Heart right ventricle (tissue), 16 donors: Measurements from ENCODE around the gene SMPD2. TPM values are rescaled to one million over a fixed set of nuclear protein-coding genes. Genes with fewer than 3 reads are reported as not detected.

Experiments used
- ATAC-seq, 8 donors: fragments of 200-7000 bp; cut with Tn5 transposase; one replicate each; pipeline ENCODE4 v1.9.1; 2020; ENCODE audit warnings: mild to moderate bottlenecking in 8 of 8, moderate library complexity in 8 of 8, moderate number of reproducible peaks in 1 of 8
- DNase-seq, 2 donors: peaks; one replicate each; pipeline ENCODE4 v3.0.0-alpha.2; 2020
- H3K27ac ChIP-seq, 10 donors: fragments of 200-600 bp; sonication (generic) in 2 of 10; one replicate each; pipeline versions ENCODE4 v1.5.0 to v1.8.0; 2020 to 2022; ENCODE audit warnings: mild to moderate bottlenecking in 3 of 10
- H3K27me3 ChIP-seq, 7 donors: fragments of 200-600 bp; one replicate each; pipeline ENCODE4 v1.8.0; 2021 to 2022; ENCODE audit warnings: mild to moderate bottlenecking in 2 of 7
- H3K36me3 ChIP-seq, 9 donors: fragments of 200-600 bp; sonication (generic) in 1 of 9; one replicate each; pipeline versions ENCODE4 v1.5.0 to v1.8.0; 2020 to 2022; ENCODE audit warnings: mild to moderate bottlenecking in 2 of 9
- H3K4me1 ChIP-seq, 9 donors: fragments of 200-600 bp; sonication (generic) in 1 of 9; one replicate each; pipeline versions ENCODE4 v1.5.0 to v1.8.0; 2020 to 2022; ENCODE audit warnings: mild to moderate bottlenecking in 4 of 9
- H3K4me3 ChIP-seq, 10 donors: fragments of 200-600 bp; sonication (generic) in 2 of 10; one replicate each; pipeline versions ENCODE4 v1.5.0 to v1.8.0; 2020 to 2022; ENCODE audit warnings: mild to moderate bottlenecking in 7 of 10, moderate library complexity in 2 of 10
- H3K9me3 ChIP-seq, 11 donors: fragments of 200-600 bp in 10 of 11; sonication (generic) in 2 of 11; one replicate each; pipeline versions ENCODE4 v1.5.0 to v1.8.0; 2013 to 2022; ENCODE audit warnings: mild to moderate bottlenecking in 2 of 11, control low read depth in 1 of 11, moderate library complexity in 1 of 11
- CTCF ChIP-seq, 9 donors: fragments of 200-600 bp; sonication (generic) in 2 of 9; IDR thresholded peaks; one replicate each; pipeline versions ENCODE4 v1.5.0 to v1.8.0; 2021 to 2022; ENCODE audit warnings: antibody characterized with exemption in 9 of 9, mild to moderate bottlenecking in 5 of 9, moderate library complexity in 1 of 9
- WGBS, 2 donors: extraction: QIAGEN DNeasy Blood & Tissue Kit; methylation state at CpG; one replicate each; pipeline ENCODE4 v1.1.7; 2013; ENCODE audit warnings: inconsistent platforms in 1 of 2; 5-methylcytosine and 5-hydroxymethylcytosine counted together
- intact Hi-C, 10 donors: fragments of 100-400 bp; cut with DNase I; formaldehyde crosslinking; loops; one replicate each; pipeline versions ENCODE4 v1.11.1 to v1.14.2; 2022
- polyA plus RNA-seq, 2 donors: library from polyadenylated mRNA; stranded (reverse); fragments of 200-250 nt; gene quantifications; one replicate each; pipeline ENCODE4 v1.2.3, GENCODE V29; 2013
- total RNA-seq, 10 donors: library from RNA; stranded (reverse); fragmentation: NEBNext Ultra II Directional in 3 of 10; extraction: Animal tissue kit (Norgen Biotek cat#: 25700) in 3 of 10; gene quantifications; one replicate each; pipeline versions ENCODE4 v1.2.1 to v1.2.4, GENCODE V29; 2021 to 2023
- donor health status: Arrhythmogenic right ventricular cardiomyopathy.
- donor health status: ischemic (EF 13 %, LVEDD 7.1; RV severe dilation, severe dysfunction).
- donor health status: healthy with polysubstance abuse.
- donor health status: DM: no; HTN: yes; CAD: no.
- donor health status: DM: no; HTN: no; CAD: no.
- donor health status: ischemic (EF 25% LVEDD 6.9; RV normal size, moderate dysfunction).
- donor health status: ischemic (EF 25% LVEDD 5.7; RV mildly dilated, moderate dysfunction).
- donor health status: healthy.
- donor health status: DM: yes; HTN: yes; CAD: no.
- donor health status: Ischemic cardiomyopathy.
- donor health status: ischemic (EF 35%, LVEDD 5.7; RV mildly dilated, moderate dysfunction).
- donor health status: nonischemic (EF 11% LVEDD 7.7; RV severe dilation, severe dysfunction).
- donor health status: DM: yes; HTN: yes; CAD: no.
- donor health status: PGD.
- donor health status: ischemic (EF 29% LVEDD 5.4; RV normal size, mild dysfunction).
- donor health status: nonischemic (EF 23%, LVEDD 6.1; RV moderate dilation, normal function).

SMPD2 gene
- total and polyA plus RNA-seq, 12 donors = 2.1 to 8.9 (median 3.9) TPM

GRCh38 chr6:109396046-109396718, 44.3 kb upstream of the SMPD2 start:
- WGBS, 2 donors = 93 to 95% methylated on average over 12 of the region's 12 CpGs
- DNase-seq (no peak), ATAC-seq (no peak)
- no peaks in the 10 kb centered on the region for H3K27me3 ChIP-seq
- H3K36me3 ChIP-seq = no peaks in the 10 kb centered on the region
- no peaks in the 10 kb centered on the region for H3K9me3 ChIP-seq
- H3K27ac ChIP-seq = no peak overlapping the region
- no peak for TF ChIP-seq CTCF (IDR thresholded peaks at IDR 0.05)
- no peak overlapping the region for H3K4me3 ChIP-seq
- intact Hi-C loops = loop anchor here in 1 of 10 donors (10.0 kb wide), 1 partner anchor 851 kb away; no protein-coding TSS in a partner anchor
- H3K4me1 ChIP-seq = peaks cover 0 to 6% (median under 1%) of the 10 kb centered on the region in 9 donors

GRCh38 chr6:109397020-109397419, 43.5 kb upstream of the SMPD2 start:
- TF ChIP-seq CTCF (IDR thresholded peaks at IDR 0.05) = peak in 6 of 9 donors; percentile 23 to 53 (median 37)
- intact Hi-C loops = loop anchor here in 1 of 10 donors (10.0 kb wide), 1 partner anchor 852 kb away; no protein-coding TSS in a partner anchor
- ATAC-seq (peak in 5 of 8 donors; percentile 30 to 59 (median 47)), DNase-seq (no peak)
- no peaks in the 10 kb centered on the region for H3K27me3 ChIP-seq
- no peaks in the 10 kb centered on the region for H3K4me1 ChIP-seq
- H3K4me3 ChIP-seq = no peak overlapping the region
- 76 to 79% methylated on average over 4 of the region's 4 CpGs for WGBS, 2 donors
- H3K9me3 ChIP-seq = no peaks in the 10 kb centered on the region
- no peaks in the 10 kb centered on the region for H3K36me3 ChIP-seq
- no peak overlapping the region for H3K27ac ChIP-seq

- DNase-seq = no peak
- intact Hi-C loops = no loop called here
- no peaks in the 10 kb centered on the region for H3K4me1 ChIP-seq
These were observed 34.3 kb upstream of the SMPD2 start for GRCh38 chr6:109406196-109406595.

GRCh38 chr6:109411034-109411433, 29.5 kb upstream of the SMPD2 start:
- H3K9me3 ChIP-seq = peaks cover 0 to 15% (median 0%) of the 10 kb centered on the region in 11 donors
- DNase-seq (no peak), ATAC-seq (no peak)
- WGBS, 2 donors = 90% methylated on average over 2 of the region's 2 CpGs
- H3K36me3 ChIP-seq = no peaks in the 10 kb centered on the region
- TF ChIP-seq CTCF (IDR thresholded peaks at IDR 0.05) = no peak
- no peaks in the 10 kb centered on the region for H3K4me1 ChIP-seq
- H3K27ac ChIP-seq = no peak overlapping the region
- H3K27me3 ChIP-seq = no peaks in the 10 kb centered on the region
- H3K4me3 ChIP-seq = no peak overlapping the region
- intact Hi-C loops = no loop called here

More at GRCh38 chr6:109406196-109406595, 34.3 kb upstream of the SMPD2 start:
- H3K4me3 ChIP-seq = no peak overlapping the region
- 88 to 91% methylated on average over 4 of the region's 4 CpGs for WGBS, 2 donors
- H3K36me3 ChIP-seq = no peaks in the 10 kb centered on the region
- H3K9me3 ChIP-seq = no peaks in the 10 kb centered on the region
- no peak for ATAC-seq
- no peak for TF ChIP-seq CTCF (IDR thresholded peaks at IDR 0.05)
- H3K27me3 ChIP-seq = no peaks in the 10 kb centered on the region
- H3K27ac ChIP-seq = no peak overlapping the region
